ENCODE measurements around the gene DCTN3. TPM values are rescaled to one million over a fixed set of nuclear protein-coding genes. Genes with fewer than 3 reads are reported as not detected.
"Not testable (repeated sequence)": the region's sequence is repeated elsewhere in the genome, so short reads cannot be mapped to it uniquely, and the experiment has no call there.

Gene DCTN3
- total and polyA plus RNA-seq, 2 donors from 2014 or later = 92.0 to 175 TPM

- Histone ChIP-seq H3K9ac (ENCODE audit: low read length in 3 of 3) (no peak overlapping the region), H3K4me3 (ENCODE audit: low read length in 3 of 3) (no peak overlapping the region), H3K27ac (ENCODE audit: low read depth in 2 of 2, low read length in 2 of 2) (no peak overlapping the region), H3K27me3 (ENCODE audit: control insufficient read depth, insufficient read depth, low read length) (no peaks in the 10 kb centered on the region), H3K4me1 (ENCODE audit: control insufficient read depth in 2 of 3, insufficient read depth in 2 of 3, low read depth in 1 of 3, low read length in 3 of 3) (peaks cover 7 to 21% (median 18%) of the 10 kb centered on the region in 3 donors), H3K9me3 (ENCODE audit: control insufficient read depth in 2 of 3, insufficient read depth in 1 of 3, low read length in 3 of 3) (no peaks in the 10 kb centered on the region), H3K36me3 (ENCODE audit: control insufficient read depth in 2 of 3, insufficient read depth in 3 of 3, low read length in 3 of 3) (no peaks in the 10 kb centered on the region)
- DNase-seq (no peak), FAIRE-seq (no peak)
- intact Hi-C loops (cut with DNase I) = no loop called here
- TF ChIP-seq CTCF (IDR thresholded peaks at IDR 0.05; ENCODE audit: borderline replicate concordance, extremely low read depth, insufficient read depth) = no peak
These were observed 22.4 kb upstream of the DCTN3 start for GRCh38 chr9:34642679-34643078.

GRCh38 chr9:34639322-34639721, 19.0 kb upstream of the DCTN3 start:
- H3K4me1 ChIP-seq (ENCODE audit: control insufficient read depth in 2 of 3, insufficient read depth in 2 of 3, low read depth in 1 of 3, low read length in 3 of 3) = peaks cover 0 to 21% (median 3%) of the 10 kb centered on the region in 3 donors
- H3K9ac ChIP-seq (ENCODE audit: low read length in 3 of 3); H3K36me3 ChIP-seq (ENCODE audit: control insufficient read depth in 2 of 3, insufficient read depth in 3 of 3, low read length in 3 of 3); FAIRE-seq; intact Hi-C loops (cut with DNase I); H3K4me3 ChIP-seq (ENCODE audit: low read length in 3 of 3); H3K9me3 ChIP-seq (ENCODE audit: control insufficient read depth in 2 of 3, insufficient read depth in 1 of 3, low read length in 3 of 3); H3K27ac ChIP-seq (ENCODE audit: low read depth in 2 of 2, low read length in 2 of 2); DNase-seq; H3K27me3 ChIP-seq (ENCODE audit: control insufficient read depth, insufficient read depth, low read length): not testable (repeated sequence)

- peaks cover 2 to 7% (median 2%) of the 10 kb centered on the region in 3 donors for H3K36me3 ChIP-seq (ENCODE audit: control insufficient read depth in 2 of 3, insufficient read depth in 3 of 3, low read length in 3 of 3)
- H3K9me3 ChIP-seq (ENCODE audit: control insufficient read depth in 2 of 3, insufficient read depth in 1 of 3, low read length in 3 of 3) = no peaks in the 10 kb centered on the region
- intact Hi-C loops (cut with DNase I) = no loop called here
- H3K9ac ChIP-seq (ENCODE audit: low read length in 3 of 3) = peak overlapping the region; percentile 78 to 90 (median 78)
- DNase-seq (no peak), FAIRE-seq (no peak)
- peak overlapping the region; percentile 80 to 88 (median 85) for H3K4me3 ChIP-seq (ENCODE audit: low read length in 3 of 3)
- no peaks in the 10 kb centered on the region for H3K27me3 ChIP-seq (ENCODE audit: control insufficient read depth, insufficient read depth, low read length)
- peaks cover 0 to 21% (median 2%) of the 10 kb centered on the region in 3 donors for H3K4me1 ChIP-seq (ENCODE audit: control insufficient read depth in 2 of 3, insufficient read depth in 2 of 3, low read depth in 1 of 3, low read length in 3 of 3)
- no peak for TF ChIP-seq CTCF (IDR thresholded peaks at IDR 0.05; ENCODE audit: borderline replicate concordance, extremely low read depth, insufficient read depth)
- H3K27ac ChIP-seq (ENCODE audit: low read depth in 2 of 2, low read length in 2 of 2) = peak overlapping the region; percentile 74 to 87
These were observed 17.8 kb upstream of the DCTN3 start for GRCh38 chr9:34638138-34638445.

GRCh38 chr9:34637356-34638137, 17.3 kb upstream of the DCTN3 start, which contains the start of gene SIGMAR1:
SIGMAR1 (minus strand) TSS chr9:34637787; CDS start chr9:34637697, 90 bp downstream.
- Histone ChIP-seq H3K27ac (ENCODE audit: low read depth in 2 of 2, low read length in 2 of 2) (peak within 1 kb of the TSS; percentile 74 to 87), H3K27me3 (ENCODE audit: control insufficient read depth, insufficient read depth, low read length) (no peaks in the 10 kb centered on the region), H3K9ac (ENCODE audit: low read length in 3 of 3) (peak within 1 kb of the TSS; percentile 78 to 90 (median 89)), H3K9me3 (ENCODE audit: control insufficient read depth in 2 of 3, insufficient read depth in 1 of 3, low read length in 3 of 3) (no peaks in the 10 kb centered on the region), H3K4me3 (ENCODE audit: low read length in 3 of 3) (peak within 1 kb of the TSS; percentile 80 to 88 (median 85)), H3K36me3 (ENCODE audit: control insufficient read depth in 2 of 3, insufficient read depth in 3 of 3, low read length in 3 of 3) (peaks cover 2 to 7% (median 2%) of the 10 kb centered on the region in 3 donors), H3K4me1 (ENCODE audit: control insufficient read depth in 2 of 3, insufficient read depth in 2 of 3, low read depth in 1 of 3, low read length in 3 of 3) (peaks cover 0 to 21% (median 2%) of the 10 kb centered on the region in 3 donors)
- DNase-seq (peak; percentile 95 to 97 (median 97)), FAIRE-seq (no peak)
- TF ChIP-seq CTCF (IDR thresholded peaks at IDR 0.05; ENCODE audit: borderline replicate concordance, extremely low read depth, insufficient read depth) = no peak
- intact Hi-C loops (cut with DNase I) = no loop called here
